ENCODE measurements around the gene JUND.

- TF ChIP-seq, protein P1, sequence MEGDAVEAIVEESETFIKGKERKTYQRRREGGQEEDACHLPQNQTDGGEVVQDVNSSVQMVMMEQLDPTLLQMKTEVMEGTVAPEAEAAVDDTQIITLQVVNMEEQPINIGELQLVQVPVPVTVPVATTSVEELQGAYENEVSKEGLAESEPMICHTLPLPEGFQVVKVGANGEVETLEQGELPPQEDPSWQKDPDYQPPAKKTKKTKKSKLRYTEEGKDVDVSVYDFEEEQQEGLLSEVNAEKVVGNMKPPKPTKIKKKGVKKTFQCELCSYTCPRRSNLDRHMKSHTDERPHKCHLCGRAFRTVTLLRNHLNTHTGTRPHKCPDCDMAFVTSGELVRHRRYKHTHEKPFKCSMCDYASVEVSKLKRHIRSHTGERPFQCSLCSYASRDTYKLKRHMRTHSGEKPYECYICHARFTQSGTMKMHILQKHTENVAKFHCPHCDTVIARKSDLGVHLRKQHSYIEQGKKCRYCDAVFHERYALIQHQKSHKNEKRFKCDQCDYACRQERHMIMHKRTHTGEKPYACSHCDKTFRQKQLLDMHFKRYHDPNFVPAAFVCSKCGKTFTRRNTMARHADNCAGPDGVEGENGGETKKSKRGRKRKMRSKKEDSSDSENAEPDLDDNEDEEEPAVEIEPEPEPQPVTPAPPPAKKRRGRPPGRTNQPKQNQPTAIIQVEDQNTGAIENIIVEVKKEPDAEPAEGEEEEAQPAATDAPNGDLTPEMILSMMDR (conservative IDR thresholded peaks at IDR 0.05; ENCODE audit: low read depth in 2 of 2) = no peak
- no peak for TF ChIP-seq EZH2phosphoT487 (IDR thresholded peaks at IDR 0.05; ENCODE audit: unreplicated experiment)
- no peak for TF ChIP-seq ZNF114 (CRISPR knock-in tag; IDR thresholded peaks at IDR 0.05)
- no peak for TF ChIP-seq EZH2 (IDR thresholded peaks at IDR 0.05; ENCODE audit: low read depth, unreplicated experiment)
- TF ChIP-seq POLR2AphosphoS5 (IDR thresholded peaks at IDR 0.05; ENCODE audit: low read depth) = no peak
- no peak for TF ChIP-seq JUNB (IDR thresholded peaks at IDR 0.05; ENCODE audit: unreplicated experiment)
- no peak for TF ChIP-seq NANOG (IDR thresholded peaks at IDR 0.05; ENCODE audit: borderline replicate concordance)
- TF ChIP-seq REST (IDR thresholded peaks at IDR 0.05; ENCODE audit: unreplicated experiment) = no peak
These were observed 10.0 kb downstream of the JUND start for GRCh38 chr19:18271433-18271841.
